K562 (cell line): ENCODE data around the gene SGPL1. TPM values are rescaled to one million over a fixed set of nuclear protein-coding genes. Genes with fewer than 3 reads are reported as not detected.

Experiments used
- ATAC-seq: fragments of 200-7000 bp; cut with Tn5 transposase; 3 replicates; pipeline ENCODE4 v1.9.1; 2020; ENCODE audit warnings: moderate library complexity
- BruUV-seq: library from RNA; stranded (reverse); fragments of 400-500 nt; replicated peaks from 2 replicates; lab custom pipeline; 2021; lab: Mats Ljungman, UMichigan
- CTCF ChIA-PET: fragments of 300-600 bp; formaldehyde crosslinking; extraction: SDS; loops from one replicate; lab custom pipeline; 2021; ENCODE audit warnings: low intra/inter-chr PET ratio; lab: Yijun Ruan, JAX
- POLR2A ChIA-PET: fragments of 300-600, 350-650 bp; sonication (Branson Sonifier 250); formaldehyde crosslinking; extraction: SDS; loops from one replicate; lab custom pipeline; 2021; ENCODE audit warnings: antibody characterized with exemption, inconsistent platforms; lab: Yijun Ruan, JAX
- DNase-seq, 4 experiments: peaks; one replicate each; pipeline versions ENCODE4 v3.0.0 to v3.0.0-alpha.2; 2011 to 2018; ENCODE audit warnings: low spot score in 3 of 4, mixed read lengths in 3 of 4; ENCODE audit errors: extremely low read depth in 1 of 4
- FAIRE-seq: peaks from 2 replicates; lab custom pipeline; 2011; peaks lifted over from hg19 to GRCh38; lab: Jason Lieb, UNC
- H2AFZ ChIP-seq: 2 replicates; pipeline ENCODE4 v1.6.0; 2011; ENCODE audit warnings: low read depth, low read length, control low read depth, inconsistent platforms
- H3K27ac ChIP-seq: fragments of 200-600 bp; 3 replicates; pipeline ENCODE4 v1.8.0; 2011; ENCODE audit warnings: low read depth, mild to moderate bottlenecking, control low read depth, inconsistent platforms, low read length, moderate library complexity, mixed read lengths; ENCODE audit errors: extremely low read depth
- H3K27me3 ChIP-seq, 2 experiments: fragments of 300-600 bp in 1 of 2; 2 replicates in 1 of 2; 3 replicates in 1 of 2; pipeline versions ENCODE4 v1.6.0 to v1.8.0; 2011; ENCODE audit warnings: inconsistent platforms in 2 of 2, low read length in 2 of 2, mild to moderate bottlenecking in 1 of 2, mixed read lengths in 1 of 2, moderate library complexity in 1 of 2; ENCODE audit not compliant: control insufficient read depth in 2 of 2, insufficient read depth in 2 of 2
- H3K36me3 ChIP-seq: fragments of 300-600 bp; 3 replicates; pipeline ENCODE4 v1.8.0; 2011; ENCODE audit warnings: mild to moderate bottlenecking, low read length, inconsistent platforms; ENCODE audit not compliant: control insufficient read depth, insufficient read depth
- H3K4me1 ChIP-seq, 2 experiments: fragments of 200-600 bp in 1 of 2; replicated peaks in 1 of 2; 2 replicates in 1 of 2; 3 replicates in 1 of 2; pipeline versions ENCODE4 v1.5.1 to v1.8.0; 2011; ENCODE audit warnings: inconsistent platforms in 2 of 2, low read length in 2 of 2, mild to moderate bottlenecking in 1 of 2, mixed read lengths in 1 of 2, moderate library complexity in 1 of 2; ENCODE audit not compliant: control insufficient read depth in 2 of 2, insufficient read depth in 2 of 2
- H3K4me2 ChIP-seq: 2 replicates; pipeline ENCODE4 v1.6.1; 2011; ENCODE audit warnings: low read length, control low read depth, inconsistent platforms, mixed read lengths; ENCODE audit not compliant: insufficient read depth
- H3K4me3 ChIP-seq: fragments of 200-600 bp; sonication (generic), shearing (Covaris generic); 2 replicates; pipeline ENCODE4 v1.5.1; 2016; ENCODE audit warnings: control low read depth, inconsistent platforms
- H3K79me2 ChIP-seq: fragments of 200-600 bp; 3 replicates; pipeline ENCODE4 v1.8.0; 2011; ENCODE audit warnings: low read length, inconsistent platforms; ENCODE audit not compliant: control insufficient read depth, insufficient read depth
- H3K9ac ChIP-seq, 2 experiments: 2 replicates each; pipeline versions ENCODE4 v1.6.0 to v1.6.1; 2011; ENCODE audit warnings: low read depth in 2 of 2, low read length in 2 of 2, control low read depth in 1 of 2, inconsistent platforms in 1 of 2, mild to moderate bottlenecking in 1 of 2, mixed read lengths in 1 of 2; ENCODE audit not compliant: insufficient read depth in 1 of 2
- H3K9me1 ChIP-seq: one replicate; pipeline ENCODE4 v1.6.0; 2011; ENCODE audit warnings: inconsistent platforms, mild to moderate bottlenecking, low read length, moderate library complexity; ENCODE audit not compliant: control insufficient read depth, insufficient read depth
- H3K9me3 ChIP-seq: replicated peaks from 2 replicates; pipeline ENCODE4 v1.5.1; 2011; ENCODE audit warnings: low read depth, low read length, inconsistent platforms; ENCODE audit not compliant: control insufficient read depth, insufficient read depth
- H4K20me1 ChIP-seq: replicated peaks from 2 replicates; pipeline ENCODE4 v1.6.1; 2011; ENCODE audit warnings: low read length, inconsistent platforms, mixed read lengths; ENCODE audit not compliant: control insufficient read depth, insufficient read depth
- ILK ChIP-seq: fragments of 450-650 bp; IDR thresholded peaks from 2 replicates; pipeline ENCODE4 v1.6.1; 2016; ENCODE audit warnings: missing genetic modification characterization, low read depth, mild to moderate bottlenecking, missing compliant biosample characterization, moderate library complexity, borderline replicate concordance
- MAFK ChIP-seq: IDR thresholded peaks from 2 replicates; pipeline ENCODE4 v1.6.1; 2011; ENCODE audit warnings: low read length, improper control_type of control experiment
- NRF1 ChIP-seq, 2 experiments: fragments of 450-650 bp; IDR thresholded peaks in 1 of 2; conservative IDR thresholded peaks in 1 of 2; 2 replicates each; pipeline ENCODE4 v1.6.1; 2014; ENCODE audit warnings: mild to moderate bottlenecking in 2 of 2
- PPARD ChIP-seq: fragments of 250-450 bp; sonication (Bioruptor Pico); IDR thresholded peaks from 2 replicates; pipeline ENCODE4 v1.8.0; 2022; ENCODE audit warnings: inconsistent platforms, mild to moderate bottlenecking, moderate library complexity
- TCF3 ChIP-seq: sonication (generic); formaldehyde crosslinking; IDR thresholded peaks from 2 replicates; pipeline ENCODE4 v1.4.0; 2020; ENCODE audit warnings: mild to moderate bottlenecking, missing genetic modification reagents
- ZBTB34 ChIP-seq: fragments of 250-450 bp; sonication (Bioruptor Pico); IDR thresholded peaks from 2 replicates; pipeline ENCODE4 v1.8.0; 2021; ENCODE audit warnings: mild to moderate bottlenecking, moderate library complexity
- WGBS: fragments of 100-300 bp; shearing (Covaris generic); methylation state at CpG from one replicate; pipeline ENCODE4 v1.1.6; 2016; ENCODE audit warnings: low coverage, mixed read lengths; ENCODE audit not compliant: insufficient coverage; ENCODE audit errors: missing lambda C conversion rate; 5-methylcytosine and 5-hydroxymethylcytosine counted together
- in situ Hi-C: fragments of 300-500 bp; cut with MboI; formaldehyde crosslinking; loops from 4 replicates; pipeline ENCODE4 v1.15.0; 2018; ENCODE audit warnings: inconsistent platforms, mixed read lengths
- intact Hi-C: fragments of 100-400 bp; cut with micrococcal nuclease; formaldehyde crosslinking; loops from 2 replicates; pipeline ENCODE4 v1.14.2; 2022
- polyA plus RNA-seq, 8 experiments: library from polyadenylated mRNA; depleted of rRNA in 4 of 8; stranded (reverse) in 5 of 8; unstranded in 3 of 8; fragments of >200 nt; fragmentation: Nextera tagmentation in 2 of 8; fragmentation: Illumina TruSeq in 1 of 8; extraction: Ambion mirVana in 2 of 8; extraction: Trizol in 1 of 8; gene quantifications; 2 replicates each; pipeline versions ENCODE4 v1.2.1 to v1.2.3, GENCODE V29; 2011 to 2014; ENCODE audit warnings: inconsistent platforms in 1 of 8, missing spikeins in 1 of 8
- total RNA-seq, 7 experiments: library from RNA; depleted of rRNA in 6 of 7; stranded (reverse); fragments of >200 nt in 6 of 7; fragmentation: Illumina TruSeq in 2 of 7; extraction: Trizol in 2 of 7; gene quantifications; 2 replicates each; pipeline versions ENCODE4 v1.2.1 to v1.2.3, GENCODE V29; 2011 to 2021; ENCODE audit warnings: low replicate concordance in 1 of 7
- TF ChIP-seq, protein P1 (sequence below): sonication (generic); formaldehyde crosslinking; IDR thresholded peaks from 2 replicates; pipeline ENCODE4 v1.8.0; 2022; ENCODE audit warnings: mild to moderate bottlenecking, missing genetic modification reagents
- TF ChIP-seq, protein P2 (sequence below), 2 experiments: fragments of 450-650 bp; IDR thresholded peaks; 2 replicates each; pipeline ENCODE4 v1.6.1; 2016; ENCODE audit warnings: mild to moderate bottlenecking in 2 of 2, borderline replicate concordance in 1 of 2, low read depth in 1 of 2, moderate library complexity in 1 of 2

The SGPL1 gene
- total and polyA plus RNA-seq, 9 of the 15 experiments (the other 6 are each of a cell fraction or from before 2014, with no cell fraction given), result 6.0 to 18.0 (median 8.7) TPM

GRCh38 chr10:70880077-70880534 lies 64.4 kb downstream of the SGPL1 start:
- peak; percentile 96 for ATAC-seq
- Histone ChIP-seq H3K4me1 (no peaks in the 10 kb centered on the region; a peak in 1 of 5 replicates), H3K79me2 (no peaks in the 10 kb centered on the region), H3K9ac (no peak overlapping the region), H3K4me3 (no peak overlapping the region), H3K9me1 (no peaks in the 10 kb centered on the region), H2AFZ (no peak overlapping the region), H3K27me3 (no peaks in the 10 kb centered on the region), H3K4me2 (no peak overlapping the region), H3K27ac (no peak overlapping the region), H4K20me1 (no peaks in the 10 kb centered on the region; the same call in 1 of the 2 replicates), H3K36me3 (peaks cover 12% of the 10 kb centered on the region; the same call in 1 of the 3 replicates), H3K9me3 (no peaks in the 10 kb centered on the region)
- peak; percentile 94 for FAIRE-seq
- WGBS, result 2% methylated on average over 4 of the region's 4 CpGs
- DNase-seq, result peak; percentile 74 to 87 (median 78)
- ChIA-PET POLR2A (interaction anchor here (0.6 kb wide), 1 partner anchor 9 kb away, joined by 3 read pairs; no protein-coding TSS in a partner anchor), CTCF (interaction anchor here (0.6 to 3.2 kb wide), 12 partner anchors 53 to 687 kb away, joined by 3 to 43 read pairs (median 6); partner anchors contain the start of gene SGPL1)
- intact Hi-C loops (loop anchor here (1.0 to 5.0 kb wide), 6 partner anchors 65 to 418 kb away; partner anchors contain the start of gene SGPL1), in situ Hi-C loops (loop anchor here (5.0 to 10.0 kb wide), 3 partner anchors 65 to 415 kb away; partner anchors contain the start of gene SGPL1)
- no TSS peak for BruUV-seq
- TF ChIP-seq MAFK (no peak), PPARD (no peak), ILK (no peak), ZBTB34 (CRISPR knock-in tag) (no peak), TCF3 (CRISPR knock-in tag) (no peak), NRF1 (conservative IDR thresholded peaks at IDR 0.05 in 1 of 2, IDR thresholded peaks at IDR 0.05 in 1 of 2) (no peak)
- TF ChIP-seq, protein P1, sequence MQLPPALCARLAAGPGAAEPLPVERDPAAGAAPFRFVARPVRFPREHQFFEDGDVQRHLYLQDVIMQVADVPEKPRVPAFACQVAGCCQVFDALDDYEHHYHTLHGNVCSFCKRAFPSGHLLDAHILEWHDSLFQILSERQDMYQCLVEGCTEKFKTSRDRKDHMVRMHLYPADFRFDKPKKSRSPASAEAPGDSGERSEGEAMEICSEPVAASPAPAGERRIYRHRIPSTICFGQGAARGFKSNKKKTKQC (CRISPR knock-in tag), result no peak
- TF ChIP-seq, protein P2, sequence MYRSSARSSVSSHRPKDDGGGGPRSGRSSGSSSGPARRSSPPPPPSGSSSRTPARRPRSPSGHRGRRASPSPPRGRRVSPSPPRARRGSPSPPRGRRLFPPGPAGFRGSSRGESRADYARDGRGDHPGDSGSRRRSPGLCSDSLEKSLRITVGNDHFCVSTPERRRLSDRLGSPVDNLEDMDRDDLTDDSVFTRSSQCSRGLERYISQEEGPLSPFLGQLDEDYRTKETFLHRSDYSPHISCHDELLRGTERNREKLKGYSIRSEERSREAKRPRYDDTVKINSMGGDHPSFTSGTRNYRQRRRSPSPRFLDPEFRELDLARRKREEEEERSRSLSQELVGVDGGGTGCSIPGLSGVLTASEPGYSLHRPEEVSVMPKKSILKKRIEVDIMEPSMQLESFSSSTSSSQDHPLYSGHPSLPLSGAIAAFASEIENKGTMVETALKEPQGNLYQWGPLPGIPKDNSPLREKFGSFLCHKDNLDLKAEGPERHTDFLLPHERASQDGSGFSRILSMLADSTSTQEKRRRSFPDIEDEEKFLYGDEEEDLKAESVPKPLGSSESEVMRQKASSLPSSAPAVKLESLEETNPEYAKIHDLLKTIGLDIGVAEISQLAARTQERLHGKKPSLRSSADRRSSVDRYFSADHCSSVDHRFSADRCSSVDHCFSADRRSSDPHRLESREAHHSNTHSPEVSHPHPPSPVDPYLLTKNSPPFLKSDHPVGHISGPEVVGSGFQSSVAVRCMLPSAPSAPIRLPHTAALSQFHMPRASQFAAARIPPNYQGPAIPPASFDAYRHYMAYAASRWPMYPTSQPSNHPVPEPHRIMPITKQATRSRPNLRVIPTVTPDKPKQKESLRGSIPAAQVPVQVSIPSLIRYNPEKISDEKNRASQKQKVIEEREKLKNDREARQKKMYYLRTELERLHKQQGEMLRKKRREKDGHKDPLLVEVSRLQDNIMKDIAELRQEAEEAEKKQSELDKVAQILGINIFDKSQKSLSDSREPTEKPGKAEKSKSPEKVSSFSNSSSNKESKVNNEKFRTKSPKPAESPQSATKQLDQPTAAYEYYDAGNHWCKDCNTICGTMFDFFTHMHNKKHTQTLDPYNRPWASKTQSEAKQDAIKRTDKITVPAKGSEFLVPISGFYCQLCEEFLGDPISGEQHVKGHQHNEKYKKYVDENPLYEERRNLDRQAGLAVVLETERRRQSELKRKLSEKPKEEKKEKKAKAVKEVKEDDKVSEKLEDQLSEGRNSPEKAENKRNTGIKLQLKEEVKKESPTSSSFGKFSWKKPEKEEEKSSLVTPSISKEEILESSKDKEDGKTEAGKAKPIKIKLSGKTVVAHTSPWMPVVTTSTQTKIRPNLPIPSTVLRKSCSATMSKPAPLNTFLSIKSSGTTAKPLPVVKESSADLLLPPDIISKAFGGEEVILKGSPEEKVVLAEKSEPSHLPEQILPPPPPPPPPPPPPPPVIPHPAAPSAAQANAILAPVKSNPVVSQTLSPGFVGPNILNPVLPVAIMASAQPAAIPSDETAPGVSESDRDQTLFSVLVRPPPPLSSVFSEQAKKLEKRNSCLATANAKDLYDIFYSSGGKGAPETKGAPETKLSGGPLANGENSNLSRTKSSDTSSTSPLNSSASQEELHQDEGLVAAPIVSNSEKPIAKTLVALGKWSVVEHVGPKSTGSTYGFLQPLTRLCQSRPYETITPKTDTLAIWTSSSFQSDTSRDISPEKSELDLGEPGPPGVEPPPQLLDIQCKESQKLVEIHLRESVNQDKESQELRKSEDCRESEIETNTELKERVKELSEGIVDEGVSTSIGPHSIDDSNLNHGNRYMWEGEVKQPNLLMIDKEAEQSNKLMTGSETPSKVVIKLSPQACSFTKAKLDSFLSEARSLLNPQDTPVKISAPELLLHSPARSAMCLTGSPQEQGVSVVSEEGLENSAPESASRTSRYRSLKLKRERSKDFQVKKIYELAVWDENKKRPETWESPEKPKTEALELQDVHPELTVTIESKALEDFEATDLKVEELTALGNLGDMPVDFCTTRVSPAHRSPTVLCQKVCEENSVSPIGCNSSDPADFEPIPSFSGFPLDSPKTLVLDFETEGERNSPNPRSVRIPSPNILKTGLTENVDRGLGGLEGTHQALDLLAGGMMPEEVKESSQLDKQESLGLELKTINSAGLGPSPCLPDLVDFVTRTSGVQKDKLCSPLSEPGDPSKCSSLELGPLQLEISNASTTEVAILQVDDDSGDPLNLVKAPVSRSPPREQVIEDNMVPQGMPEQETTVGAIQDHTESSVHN (IDR thresholded peaks at IDR 0.05; ENCODE audit: borderline replicate concordance in 1 of 2, low read depth in 1 of 2), result no peak
